Activated CD8-positive, alpha-beta memory T cell treated with anti-CD3 and anti-CD28 coated beads for 48 hours (primary cell): ENCODE data around the gene NEDD9.
A peak's percentile ranks its signal among the peaks of the same experiment; 100 is the strongest.

Source experiments
- DNase-seq, 3 experiments: peaks; one replicate each; pipeline ENCODE4 v3.0.0-alpha.2; 2020; ENCODE audit warnings: low read depth in 2 of 3, low spot score in 2 of 3

Gene NEDD9

GRCh38 chr6:11232193-11232769 lies at the start of gene NEDD9:
NEDD9 (minus strand) TSS chr6:11232668; CDS start chr6:11232515, 153 bp downstream.
- peak; percentile 54 to 85 (median 79) for DNase-seq

- DNase-seq, result no peak
Observed at GRCh38 chr6:11282245-11282644, 49.8 kb upstream of the NEDD9 start.

GRCh38 chr6:11280394-11280793 lies 47.9 kb upstream of the NEDD9 start:
- no peak for DNase-seq

- no peak for DNase-seq
Observed at GRCh38 chr6:11279284-11279689, 46.8 kb upstream of the NEDD9 start.

GRCh38 chr6:11278207-11278559 lies 45.7 kb upstream of the NEDD9 start:
- DNase-seq, result no peak

- DNase-seq, result no peak
Observed at GRCh38 chr6:11277275-11278206, 45.1 kb upstream of the NEDD9 start.

GRCh38 chr6:11276911-11277274 lies 44.4 kb upstream of the NEDD9 start:
- no peak for DNase-seq

GRCh38 chr6:11276228-11276627 lies 43.8 kb upstream of the NEDD9 start:
- no peak for DNase-seq

- DNase-seq, result no peak
Observed at GRCh38 chr6:11275598-11275997, 43.1 kb upstream of the NEDD9 start.

- DNase-seq, result no peak
Observed at GRCh38 chr6:11273406-11274065, 41.1 kb upstream of the NEDD9 start.

- no peak for DNase-seq
Observed at GRCh38 chr6:11272491-11273192, 40.2 kb upstream of the NEDD9 start.

- DNase-seq, result no peak
Observed at GRCh38 chr6:11271228-11272020, 39.0 kb upstream of the NEDD9 start.

- DNase-seq, result no peak
Observed at GRCh38 chr6:11270030-11271027, 37.9 kb upstream of the NEDD9 start.

GRCh38 chr6:11268978-11269377 lies 36.5 kb upstream of the NEDD9 start:
- no peak for DNase-seq

GRCh38 chr6:11266926-11267325 lies 34.5 kb upstream of the NEDD9 start:
- DNase-seq, result no peak

GRCh38 chr6:11265932-11266331 lies 33.5 kb upstream of the NEDD9 start:
- DNase-seq, result no peak

GRCh38 chr6:11264100-11264499 lies 31.6 kb upstream of the NEDD9 start:
- no peak for DNase-seq

- DNase-seq, result no peak
Observed at GRCh38 chr6:11263291-11263775, 30.9 kb upstream of the NEDD9 start.

GRCh38 chr6:11262242-11262641 lies 29.8 kb upstream of the NEDD9 start:
- no peak for DNase-seq
